Lower lobe of right lung (tissue), 2 donors: ENCODE data around the gene ANKRD6. TPM values are rescaled to one million over a fixed set of nuclear protein-coding genes. Genes with fewer than 3 reads are reported as not detected.

Source experiments
- ATAC-seq, 2 donors: fragments of 200-7000 bp; cut with Tn5 transposase; one replicate each; pipeline ENCODE4 v1.9.1; 2020 to 2022; ENCODE audit warnings: mild to moderate bottlenecking in 2 of 2, moderate library complexity in 2 of 2
- DNase-seq: peaks from one replicate; pipeline ENCODE4 v3.0.0-alpha.2; 2020
- H3K27ac ChIP-seq: fragments of 200-600 bp; one replicate; pipeline ENCODE4 v1.8.0; 2022
- H3K27me3 ChIP-seq: fragments of 200-600 bp; one replicate; pipeline ENCODE4 v1.8.0; 2022; ENCODE audit warnings: low read depth
- H3K36me3 ChIP-seq: fragments of 200-600 bp; one replicate; pipeline ENCODE4 v1.8.0; 2022; ENCODE audit warnings: mild to moderate bottlenecking
- H3K4me1 ChIP-seq: fragments of 200-600 bp; one replicate; pipeline ENCODE4 v1.8.0; 2022
- H3K4me3 ChIP-seq: fragments of 200-600 bp; one replicate; pipeline ENCODE4 v1.8.0; 2022; ENCODE audit warnings: mild to moderate bottlenecking
- H3K9me3 ChIP-seq: fragments of 200-600 bp; one replicate; pipeline ENCODE4 v1.8.0; 2022
- intact Hi-C: fragments of 100-400 bp; cut with DNase I; formaldehyde crosslinking; loops from one replicate; pipeline ENCODE4 v1.11.0; 2022
- total RNA-seq: library from RNA; stranded (reverse); fragmentation: NEBNext Ultra II Directional; extraction: Animal tissue kit (Norgen Biotek cat#: 25700); gene quantifications from one replicate; pipeline ENCODE4 v1.2.1, GENCODE V29; 2021
- TF ChIP-seq, protein P1 (sequence below): fragments of 200-600 bp; IDR thresholded peaks from one replicate; pipeline ENCODE4 v1.8.0; 2022; ENCODE audit warnings: antibody characterized with exemption, mild to moderate bottlenecking
- donor health status: DM: no; HTN: yes; CAD: no; lungs with severe emphysema.

Gene ANKRD6
- total RNA-seq, 1 donor from 2014 or later = 17.7 TPM

DNA sequence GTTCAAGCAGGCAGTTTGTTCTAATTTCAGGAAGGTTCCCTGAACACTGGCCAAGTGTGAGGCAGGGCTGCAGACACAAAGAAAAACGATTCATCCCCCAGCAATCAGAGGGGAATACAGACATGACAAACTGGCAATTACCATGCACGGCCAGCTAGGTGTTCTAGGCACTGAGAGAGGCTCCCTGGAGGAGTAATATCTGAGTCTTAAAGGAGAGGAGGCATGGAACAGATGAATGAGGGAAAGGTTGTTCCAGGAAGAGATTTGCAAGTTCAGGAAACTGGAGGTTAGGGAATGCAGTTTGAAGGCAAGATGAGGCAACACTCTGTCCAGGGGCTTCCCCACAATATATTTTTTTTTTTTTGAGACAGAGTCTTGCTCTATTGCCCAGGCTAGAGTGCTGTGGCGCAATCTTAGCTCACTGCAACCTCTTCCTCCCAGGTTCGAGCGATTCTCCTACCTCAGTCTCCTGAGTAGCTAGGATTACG is 32.0 kb upstream of the ANKRD6 start:
- ATAC-seq (no peak), DNase-seq (no peak)
- Histone ChIP-seq H3K27ac (no peak overlapping the region), H3K36me3 (no peaks in the 10 kb centered on the region), H3K4me3 (no peak overlapping the region), H3K27me3 (no peaks in the 10 kb centered on the region), H3K4me1 (peaks cover 5% of the 10 kb centered on the region), H3K9me3 (no peaks in the 10 kb centered on the region)
- TF ChIP-seq, protein P1, sequence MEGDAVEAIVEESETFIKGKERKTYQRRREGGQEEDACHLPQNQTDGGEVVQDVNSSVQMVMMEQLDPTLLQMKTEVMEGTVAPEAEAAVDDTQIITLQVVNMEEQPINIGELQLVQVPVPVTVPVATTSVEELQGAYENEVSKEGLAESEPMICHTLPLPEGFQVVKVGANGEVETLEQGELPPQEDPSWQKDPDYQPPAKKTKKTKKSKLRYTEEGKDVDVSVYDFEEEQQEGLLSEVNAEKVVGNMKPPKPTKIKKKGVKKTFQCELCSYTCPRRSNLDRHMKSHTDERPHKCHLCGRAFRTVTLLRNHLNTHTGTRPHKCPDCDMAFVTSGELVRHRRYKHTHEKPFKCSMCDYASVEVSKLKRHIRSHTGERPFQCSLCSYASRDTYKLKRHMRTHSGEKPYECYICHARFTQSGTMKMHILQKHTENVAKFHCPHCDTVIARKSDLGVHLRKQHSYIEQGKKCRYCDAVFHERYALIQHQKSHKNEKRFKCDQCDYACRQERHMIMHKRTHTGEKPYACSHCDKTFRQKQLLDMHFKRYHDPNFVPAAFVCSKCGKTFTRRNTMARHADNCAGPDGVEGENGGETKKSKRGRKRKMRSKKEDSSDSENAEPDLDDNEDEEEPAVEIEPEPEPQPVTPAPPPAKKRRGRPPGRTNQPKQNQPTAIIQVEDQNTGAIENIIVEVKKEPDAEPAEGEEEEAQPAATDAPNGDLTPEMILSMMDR = no peak
- intact Hi-C loops = no loop called here

GRCh38 chr6:89402776-89403175 is 30.2 kb upstream of the ANKRD6 start:
- Histone ChIP-seq H3K9me3 (no peaks in the 10 kb centered on the region), H3K4me3 (no peak overlapping the region), H3K36me3 (no peaks in the 10 kb centered on the region), H3K27me3 (no peaks in the 10 kb centered on the region), H3K27ac (no peak overlapping the region), H3K4me1 (peaks cover 5% of the 10 kb centered on the region)
- TF ChIP-seq, protein P1 = no peak
- intact Hi-C loops = no loop called here
- DNase-seq (no peak), ATAC-seq (no peak)

- Histone ChIP-seq H3K27ac (no peak overlapping the region), H3K27me3 (no peaks in the 10 kb centered on the region), H3K4me3 (no peak overlapping the region), H3K36me3 (no peaks in the 10 kb centered on the region), H3K4me1 (peaks cover 5% of the 10 kb centered on the region), H3K9me3 (no peaks in the 10 kb centered on the region)
- DNase-seq (no peak), ATAC-seq (no peak)
- TF ChIP-seq, protein P1 = no peak
- intact Hi-C loops = no loop called here
These were observed 28.4 kb upstream of the ANKRD6 start for GRCh38 chr6:89404512-89404911.

DNA sequence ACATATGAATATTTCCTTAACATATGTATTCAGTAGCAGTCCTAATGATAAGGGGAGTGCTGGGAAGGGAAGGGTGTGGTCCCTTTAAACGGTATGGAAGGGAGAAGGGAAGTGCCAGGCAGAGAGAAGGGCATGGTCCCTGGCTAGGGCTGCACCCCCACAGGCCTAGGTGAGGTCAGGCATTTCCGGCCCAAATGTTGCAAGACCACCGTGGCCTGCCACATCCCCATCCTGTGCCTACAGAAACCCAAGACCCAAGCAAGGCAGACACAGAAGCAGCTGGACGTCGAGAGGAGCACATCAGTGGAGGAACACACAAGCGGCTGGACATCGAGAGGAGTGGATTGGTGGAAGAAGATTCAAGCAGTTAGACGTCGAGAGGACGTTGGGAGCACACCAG is 26.8 kb upstream of the ANKRD6 start:
- TF ChIP-seq, protein P1 = no peak

DNA sequence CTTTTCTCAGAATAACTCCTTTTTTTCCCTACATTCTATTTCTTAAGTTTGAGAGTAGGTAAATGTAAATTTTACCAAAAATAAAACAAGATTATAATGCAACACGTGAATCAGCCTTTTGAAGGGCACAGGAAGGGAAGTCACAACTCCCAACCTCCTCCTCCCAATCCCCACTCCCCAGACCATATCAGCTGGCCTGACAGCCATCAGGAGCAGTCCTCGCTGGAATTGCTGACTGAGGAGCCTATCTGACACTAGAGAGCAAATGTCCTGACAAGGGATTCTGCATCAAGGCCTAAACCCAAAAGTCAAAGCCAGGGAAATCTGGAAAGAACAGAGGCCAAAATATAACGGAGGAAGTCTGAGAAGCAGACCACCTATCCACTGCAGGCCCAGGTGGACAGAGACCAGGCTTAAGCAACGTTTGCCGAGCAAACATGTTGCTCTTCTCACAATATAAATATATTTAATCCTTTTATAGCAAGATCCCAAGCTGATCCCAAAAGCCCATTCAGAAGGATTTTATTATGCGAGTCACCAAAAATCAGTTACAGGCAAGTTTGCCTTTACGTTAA is 23.4 kb upstream of the ANKRD6 start:
- H3K4me3 ChIP-seq = no peak overlapping the region
- H3K27ac ChIP-seq = no peak overlapping the region
- H3K9me3 ChIP-seq = no peaks in the 10 kb centered on the region
- intact Hi-C loops = no loop called here
- DNase-seq (no peak), ATAC-seq (no peak)
- TF ChIP-seq, protein P1 = no peak
- H3K27me3 ChIP-seq = no peaks in the 10 kb centered on the region
- H3K4me1 ChIP-seq = peaks cover 18% of the 10 kb centered on the region
- no peaks in the 10 kb centered on the region for H3K36me3 ChIP-seq

More for the DNA sequence above, 26.8 kb upstream of the ANKRD6 start:
- H3K27me3 ChIP-seq = no peaks in the 10 kb centered on the region
- H3K9me3 ChIP-seq = no peaks in the 10 kb centered on the region
- no peaks in the 10 kb centered on the region for H3K36me3 ChIP-seq
- peaks cover 9% of the 10 kb centered on the region for H3K4me1 ChIP-seq
- H3K4me3 ChIP-seq = no peak overlapping the region
- no peak for ATAC-seq
- DNase-seq = no peak
- no peak overlapping the region for H3K27ac ChIP-seq
- intact Hi-C loops = no loop called here
